Gastroesophageal sphincter (tissue), 4 donors: ENCODE results near the gene CD2. TPM values are rescaled to one million over a fixed set of nuclear protein-coding genes. Genes with fewer than 3 reads are reported as not detected.

Experiments
- ATAC-seq: fragments of 150-250 bp; one replicate; pipeline ENCODE4 v1.9.1; 2016; ENCODE audit warnings: mild to moderate bottlenecking, moderate library complexity
- H3K27ac ChIP-seq, 4 donors: fragments of 200-600 bp; sonication (generic) in 3 of 4; 1 replicate in 3 of 4; 2 replicates in 1 of 4; pipeline ENCODE4 v1.5.1; 2016 to 2019
- H3K27me3 ChIP-seq: fragments of 200-600 bp; sonication (generic); one replicate; pipeline ENCODE4 v1.5.1; 2019
- H3K36me3 ChIP-seq, 2 donors: fragments of 200-600 bp; sonication (generic); one replicate each; pipeline ENCODE4 v1.5.1; 2019; ENCODE audit warnings: control low read depth in 1 of 2
- H3K4me1 ChIP-seq, 3 donors: fragments of 200-600 bp; sonication (generic); 1 replicate in 2 of 3; 2 replicates in 1 of 3; pipeline ENCODE4 v1.5.1; 2016 to 2019; ENCODE audit warnings: control low read depth in 2 of 3
- H3K4me3 ChIP-seq, 2 donors: fragments of 200-600 bp; sonication (generic); one replicate each; pipeline ENCODE4 v1.5.1; 2019; ENCODE audit warnings: mild to moderate bottlenecking in 1 of 2, moderate library complexity in 1 of 2
- H3K9me3 ChIP-seq, 3 donors: fragments of 200-600 bp; sonication (generic); one replicate each; pipeline ENCODE4 v1.5.1; 2017 to 2019; ENCODE audit warnings: control low read depth in 2 of 3
- CTCF ChIP-seq, 4 experiments: fragments of 200-600 bp in 2 of 4; fragments of 450-650 bp in 2 of 4; sonication (generic) in 1 of 4; IDR thresholded peaks; one replicate each; pipeline ENCODE4 v1.5.1; 2017 to 2019; ENCODE audit warnings: antibody characterized with exemption in 4 of 4, mild to moderate bottlenecking in 2 of 4, moderate library complexity in 2 of 4
- EP300 ChIP-seq: sonication (generic); formaldehyde crosslinking; IDR thresholded peaks from one replicate; pipeline ENCODE4 v1.6.1; 2017; ENCODE audit warnings: antibody characterized with exemption, mild to moderate bottlenecking
- POLR2A ChIP-seq, 2 donors: fragments of 450-650 bp; IDR thresholded peaks; one replicate each; pipeline ENCODE4 v1.6.1; 2017; ENCODE audit warnings: antibody characterized with exemption in 2 of 2, mild to moderate bottlenecking in 2 of 2, moderate library complexity in 1 of 2
- POLR2AphosphoS5 ChIP-seq: sonication (generic); formaldehyde crosslinking; IDR thresholded peaks from one replicate; pipeline ENCODE4 v1.6.1; 2017; ENCODE audit warnings: antibody characterized with exemption
- WGBS, 2 donors: methylation state at CpG; one replicate each; pipeline ENCODE4 v1.1.5; 2018; ENCODE audit warnings: low coverage in 1 of 2; 5-methylcytosine and 5-hydroxymethylcytosine counted together
- total RNA-seq, 4 donors: library from RNA; depleted of rRNA; stranded (reverse); fragments of >200 nt; gene quantifications; one replicate each; pipeline ENCODE4 v1.1.0, GENCODE V29; 2016

Gene CD2
- total RNA-seq, 4 donors from 2014 or later: 1.1 to 1.8 (median 1.2) TPM; not detected in 1

GRCh38 chr1:116760487-116760886, 6.3 kb downstream of the CD2 start:
- H3K27me3 ChIP-seq: no peaks in the 10 kb centered on the region
- no peak for TF ChIP-seq CTCF (IDR thresholded peaks at IDR 0.05)
- no peak for ATAC-seq
- H3K27ac ChIP-seq: no peak overlapping the region
- H3K9me3 ChIP-seq: peaks cover 0 to 8% (median 0%) of the 10 kb centered on the region in 3 donors
- WGBS, 2 donors: 93 to 100% methylated on average over 1 to 3 of the region's 3 CpGs
- H3K4me1 ChIP-seq: no peaks in the 10 kb centered on the region
- no peaks in the 10 kb centered on the region for H3K36me3 ChIP-seq
- H3K4me3 ChIP-seq: no peak overlapping the region

- Histone ChIP-seq H3K36me3 (no peaks in the 10 kb centered on the region), H3K27me3 (no peaks in the 10 kb centered on the region), H3K4me1 (no peaks in the 10 kb centered on the region), H3K9me3 (peaks cover 0 to 8% (median 0%) of the 10 kb centered on the region in 3 donors), H3K27ac (no peak overlapping the region), H3K4me3 (no peak overlapping the region)
- no peak for ATAC-seq
- WGBS, 2 donors: 78% methylated on average over 4 of the region's 4 CpGs; no CpG with 5 or more reads in 1 of the 2 donors
- TF ChIP-seq POLR2A (IDR thresholded peaks at IDR 0.05): no peak
- no peak for TF ChIP-seq EP300
- no peak for TF ChIP-seq POLR2AphosphoS5
- no peak for TF ChIP-seq CTCF (IDR thresholded peaks at IDR 0.05)
Measured at GRCh38 chr1:116760996-116761665, 6.9 kb downstream of the CD2 start.

GRCh38 chr1:116762281-116762680, 8.1 kb downstream of the CD2 start:
- no peak for TF ChIP-seq EP300
- no peak for TF ChIP-seq POLR2A (IDR thresholded peaks at IDR 0.05)
- TF ChIP-seq CTCF (IDR thresholded peaks at IDR 0.05): no peak
- no peak for TF ChIP-seq POLR2AphosphoS5
- Histone ChIP-seq H3K27ac (no peak overlapping the region), H3K4me3 (no peak overlapping the region), H3K36me3 (no peaks in the 10 kb centered on the region), H3K9me3 (peaks cover 0 to 8% (median 0%) of the 10 kb centered on the region in 3 donors), H3K4me1 (no peaks in the 10 kb centered on the region), H3K27me3 (no peaks in the 10 kb centered on the region)
- 78 to 100% methylated on average over 2 of the region's 2 CpGs for WGBS, 2 donors
- ATAC-seq: no peak

- WGBS, 2 donors: 42% methylated on average over 2 of the region's 3 CpGs; no CpG with 5 or more reads in 1 of the 2 donors
- ATAC-seq: no peak
Measured at GRCh38 chr1:116762781-116763115, 8.5 kb downstream of the CD2 start.

More at GRCh38 chr1:116762781-116763115, 8.5 kb downstream of the CD2 start:
- H3K4me1 ChIP-seq: no peaks in the 10 kb centered on the region
- H3K4me3 ChIP-seq: no peak overlapping the region
- H3K36me3 ChIP-seq: no peaks in the 10 kb centered on the region
- no peaks in the 10 kb centered on the region for H3K27me3 ChIP-seq
- no peak overlapping the region for H3K27ac ChIP-seq
- peaks cover 0 to 8% (median 0%) of the 10 kb centered on the region in 3 donors for H3K9me3 ChIP-seq
- no peak for TF ChIP-seq EP300
- no peak for TF ChIP-seq CTCF (IDR thresholded peaks at IDR 0.05)
- TF ChIP-seq POLR2AphosphoS5: no peak
- no peak for TF ChIP-seq POLR2A (IDR thresholded peaks at IDR 0.05)
